ENCODE measurements around the gene PRRT1. TPM values are rescaled to one million over a fixed set of nuclear protein-coding genes. Genes with fewer than 3 reads are reported as not detected.

The PRRT1 gene
- total and polyA plus RNA-seq, 4 donors: 0.08 to 0.24 (median 0.19) TPM; not detected in 1

DNA sequence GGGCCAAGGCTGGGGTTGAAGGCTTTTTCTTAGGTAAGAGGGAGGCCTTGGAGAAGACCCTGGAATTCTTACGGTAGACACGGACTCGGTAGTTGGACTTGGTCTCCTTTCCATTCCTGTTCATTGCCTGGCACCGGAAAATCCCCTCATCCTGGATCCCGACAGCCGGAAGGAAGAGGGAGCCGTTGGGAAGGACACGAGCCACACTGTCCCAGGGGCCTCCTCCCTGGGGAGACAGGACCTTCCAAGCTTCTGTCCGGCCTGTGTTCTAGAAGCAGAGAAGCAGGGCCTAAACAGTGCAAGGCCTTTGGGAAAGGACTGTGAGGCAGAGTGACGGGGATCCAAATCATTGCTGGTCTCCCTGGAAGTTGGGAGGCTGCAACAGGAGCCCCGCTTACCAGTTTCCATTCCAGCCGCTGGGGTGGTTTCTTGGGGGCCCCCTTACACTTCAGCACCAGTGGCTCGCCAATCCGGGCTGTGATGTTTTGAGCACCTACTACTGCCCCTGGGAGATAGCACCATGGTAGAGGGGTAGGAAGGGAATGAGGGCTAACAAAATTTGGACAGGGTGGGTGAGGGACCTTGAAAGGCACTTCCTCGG is 31.8 kb upstream of the PRRT1 start:
- H3K4me1 ChIP-seq (ENCODE audit: control insufficient read depth in 4 of 4, insufficient read depth in 4 of 4, low read length in 3 of 4): peaks cover 0 to 23% (median 15%) of the 10 kb centered on the region in 4 donors
- no peaks in the 10 kb centered on the region for H3K27me3 ChIP-seq (ENCODE audit: control insufficient read depth in 4 of 4, insufficient read depth in 4 of 4, low read length in 3 of 4)
- H3K36me3 ChIP-seq (ENCODE audit: control insufficient read depth in 4 of 4, insufficient read depth in 3 of 4, low read depth in 1 of 4, low read length in 3 of 4): peaks cover 0 to 35% (median 19%) of the 10 kb centered on the region in 4 donors
- H3K9me3 ChIP-seq (ENCODE audit: control insufficient read depth in 4 of 4, low read length in 3 of 4): no peaks in the 10 kb centered on the region
- no peak overlapping the region for H3K4me3 ChIP-seq (ENCODE audit: low read depth in 1 of 3, low read length in 3 of 3)
- TF ChIP-seq RXRA (IDR thresholded peaks at IDR 0.05): no peak
- DNase-seq (ENCODE audit: low spot score): no peak
- H3K9ac ChIP-seq (ENCODE audit: low read depth in 1 of 2, low read length in 2 of 2): no peak overlapping the region
- WGBS: 88% methylated on average over 15 of the region's 15 CpGs
- H3K27ac ChIP-seq (ENCODE audit: low read depth in 1 of 2, low read length in 2 of 2): peak overlapping the region in 1 of 2 donors; percentile 25

DNA sequence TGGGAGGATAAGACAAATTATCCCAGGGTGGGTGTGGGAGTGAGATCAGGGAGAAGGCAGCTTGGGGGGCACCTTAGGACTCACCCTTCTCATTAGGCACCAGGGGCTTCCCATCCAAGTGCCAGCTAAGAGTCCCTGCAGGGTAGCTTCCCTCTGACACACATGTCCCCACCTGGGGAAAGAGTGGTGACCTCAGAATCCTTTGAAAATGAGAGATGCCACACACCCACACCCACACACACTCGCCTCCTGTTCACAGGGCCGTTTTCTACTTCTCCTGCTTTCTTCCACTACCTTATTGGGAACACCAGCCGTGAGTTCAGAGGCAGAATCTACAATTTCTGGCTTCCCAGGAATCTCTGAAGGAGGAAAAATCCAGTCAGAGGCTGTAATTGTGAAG is 31.3 kb upstream of the PRRT1 start:
- no peak for DNase-seq (ENCODE audit: low spot score)
- H3K27ac ChIP-seq (ENCODE audit: low read depth in 1 of 2, low read length in 2 of 2): peak overlapping the region in 1 of 2 donors; percentile 25
- H3K9ac ChIP-seq (ENCODE audit: low read depth in 1 of 2, low read length in 2 of 2): no peak overlapping the region
- peaks cover 0 to 18% (median 15%) of the 10 kb centered on the region in 4 donors for H3K4me1 ChIP-seq (ENCODE audit: control insufficient read depth in 4 of 4, insufficient read depth in 4 of 4, low read length in 3 of 4)
- H3K4me3 ChIP-seq (ENCODE audit: low read depth in 1 of 3, low read length in 3 of 3): no peak overlapping the region
- TF ChIP-seq RAD21 (IDR thresholded peaks at IDR 0.05) (no peak), FOXA2 (IDR thresholded peaks at IDR 0.05) (no peak), NR2F2 (IDR thresholded peaks at IDR 0.05) (no peak), HNF4A (conservative IDR thresholded peaks at IDR 0.05) (no peak), HNF4G (IDR thresholded peaks at IDR 0.05) (no peak), EGR1 (IDR thresholded peaks at IDR 0.05; ENCODE audit: low read depth in 2 of 2) (no peak), YY1 (IDR thresholded peaks at IDR 0.05) (no peak), RXRA (IDR thresholded peaks at IDR 0.05) (no peak)
- TF ChIP-seq, protein P1, sequence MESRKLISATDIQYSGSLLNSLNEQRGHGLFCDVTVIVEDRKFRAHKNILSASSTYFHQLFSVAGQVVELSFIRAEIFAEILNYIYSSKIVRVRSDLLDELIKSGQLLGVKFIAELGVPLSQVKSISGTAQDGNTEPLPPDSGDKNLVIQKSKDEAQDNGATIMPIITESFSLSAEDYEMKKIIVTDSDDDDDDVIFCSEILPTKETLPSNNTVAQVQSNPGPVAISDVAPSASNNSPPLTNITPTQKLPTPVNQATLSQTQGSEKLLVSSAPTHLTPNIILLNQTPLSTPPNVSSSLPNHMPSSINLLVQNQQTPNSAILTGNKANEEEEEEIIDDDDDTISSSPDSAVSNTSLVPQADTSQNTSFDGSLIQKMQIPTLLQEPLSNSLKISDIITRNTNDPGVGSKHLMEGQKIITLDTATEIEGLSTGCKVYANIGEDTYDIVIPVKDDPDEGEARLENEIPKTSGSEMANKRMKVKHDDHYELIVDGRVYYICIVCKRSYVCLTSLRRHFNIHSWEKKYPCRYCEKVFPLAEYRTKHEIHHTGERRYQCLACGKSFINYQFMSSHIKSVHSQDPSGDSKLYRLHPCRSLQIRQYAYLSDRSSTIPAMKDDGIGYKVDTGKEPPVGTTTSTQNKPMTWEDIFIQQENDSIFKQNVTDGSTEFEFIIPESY (IDR thresholded peaks at IDR 0.05): no peak
- TF ChIP-seq, protein P2, sequence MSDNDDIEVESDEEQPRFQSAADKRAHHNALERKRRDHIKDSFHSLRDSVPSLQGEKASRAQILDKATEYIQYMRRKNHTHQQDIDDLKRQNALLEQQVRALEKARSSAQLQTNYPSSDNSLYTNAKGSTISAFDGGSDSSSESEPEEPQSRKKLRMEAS (IDR thresholded peaks at IDR 0.05): no peak
- WGBS: 88% methylated on average over 3 of the region's 3 CpGs
- H3K36me3 ChIP-seq (ENCODE audit: control insufficient read depth in 4 of 4, insufficient read depth in 3 of 4, low read depth in 1 of 4, low read length in 3 of 4): peaks cover 0 to 35% (median 19%) of the 10 kb centered on the region in 4 donors
- H3K9me3 ChIP-seq (ENCODE audit: control insufficient read depth in 4 of 4, low read length in 3 of 4): no peaks in the 10 kb centered on the region
- no peaks in the 10 kb centered on the region for H3K27me3 ChIP-seq (ENCODE audit: control insufficient read depth in 4 of 4, insufficient read depth in 4 of 4, low read length in 3 of 4)

DNA sequence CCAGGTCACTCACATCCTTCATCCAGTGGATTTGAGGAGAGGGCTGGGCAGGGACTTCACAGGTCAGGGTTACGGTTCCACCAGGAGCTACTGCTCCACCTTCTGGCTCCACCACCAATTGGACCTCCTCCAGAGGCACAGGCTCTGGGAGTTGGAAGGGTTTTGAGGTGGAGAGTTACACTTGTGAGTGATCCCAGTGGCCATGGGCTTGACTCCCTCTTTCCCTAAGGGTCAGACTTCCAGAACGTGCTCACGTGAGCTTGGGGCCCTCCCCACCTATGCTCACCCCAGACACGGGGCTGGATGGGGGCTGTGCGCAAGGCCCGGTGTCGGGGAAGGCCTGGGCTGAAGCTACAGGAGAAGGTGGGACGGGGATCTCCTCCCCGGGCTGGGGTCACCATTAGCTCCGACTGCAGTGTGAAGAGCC is 30.8 kb upstream of the PRRT1 start:
- H3K4me1 ChIP-seq (ENCODE audit: control insufficient read depth in 4 of 4, insufficient read depth in 4 of 4, low read length in 3 of 4): peaks cover 0 to 15% (median 14%) of the 10 kb centered on the region in 4 donors
- H3K9ac ChIP-seq (ENCODE audit: low read depth in 1 of 2, low read length in 2 of 2): no peak overlapping the region
- DNase-seq (ENCODE audit: low spot score): peak; percentile 52
- no peaks in the 10 kb centered on the region for H3K9me3 ChIP-seq (ENCODE audit: control insufficient read depth in 4 of 4, low read length in 3 of 4)
- peaks cover 0 to 33% (median 17%) of the 10 kb centered on the region in 4 donors for H3K36me3 ChIP-seq (ENCODE audit: control insufficient read depth in 4 of 4, insufficient read depth in 3 of 4, low read depth in 1 of 4, low read length in 3 of 4)
- H3K27me3 ChIP-seq (ENCODE audit: control insufficient read depth in 4 of 4, insufficient read depth in 4 of 4, low read length in 3 of 4): no peaks in the 10 kb centered on the region
- WGBS: 93% methylated on average over 10 of the region's 10 CpGs
- no peak for TF ChIP-seq EGR1 (IDR thresholded peaks at IDR 0.05; ENCODE audit: low read depth in 2 of 2)
- TF ChIP-seq, protein P3, sequence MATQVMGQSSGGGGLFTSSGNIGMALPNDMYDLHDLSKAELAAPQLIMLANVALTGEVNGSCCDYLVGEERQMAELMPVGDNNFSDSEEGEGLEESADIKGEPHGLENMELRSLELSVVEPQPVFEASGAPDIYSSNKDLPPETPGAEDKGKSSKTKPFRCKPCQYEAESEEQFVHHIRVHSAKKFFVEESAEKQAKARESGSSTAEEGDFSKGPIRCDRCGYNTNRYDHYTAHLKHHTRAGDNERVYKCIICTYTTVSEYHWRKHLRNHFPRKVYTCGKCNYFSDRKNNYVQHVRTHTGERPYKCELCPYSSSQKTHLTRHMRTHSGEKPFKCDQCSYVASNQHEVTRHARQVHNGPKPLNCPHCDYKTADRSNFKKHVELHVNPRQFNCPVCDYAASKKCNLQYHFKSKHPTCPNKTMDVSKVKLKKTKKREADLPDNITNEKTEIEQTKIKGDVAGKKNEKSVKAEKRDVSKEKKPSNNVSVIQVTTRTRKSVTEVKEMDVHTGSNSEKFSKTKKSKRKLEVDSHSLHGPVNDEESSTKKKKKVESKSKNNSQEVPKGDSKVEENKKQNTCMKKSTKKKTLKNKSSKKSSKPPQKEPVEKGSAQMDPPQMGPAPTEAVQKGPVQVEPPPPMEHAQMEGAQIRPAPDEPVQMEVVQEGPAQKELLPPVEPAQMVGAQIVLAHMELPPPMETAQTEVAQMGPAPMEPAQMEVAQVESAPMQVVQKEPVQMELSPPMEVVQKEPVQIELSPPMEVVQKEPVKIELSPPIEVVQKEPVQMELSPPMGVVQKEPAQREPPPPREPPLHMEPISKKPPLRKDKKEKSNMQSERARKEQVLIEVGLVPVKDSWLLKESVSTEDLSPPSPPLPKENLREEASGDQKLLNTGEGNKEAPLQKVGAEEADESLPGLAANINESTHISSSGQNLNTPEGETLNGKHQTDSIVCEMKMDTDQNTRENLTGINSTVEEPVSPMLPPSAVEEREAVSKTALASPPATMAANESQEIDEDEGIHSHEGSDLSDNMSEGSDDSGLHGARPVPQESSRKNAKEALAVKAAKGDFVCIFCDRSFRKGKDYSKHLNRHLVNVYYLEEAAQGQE (IDR thresholded peaks at IDR 0.05): no peak
- TF ChIP-seq JUND (IDR thresholded peaks at IDR 0.05): no peak
- TF ChIP-seq, protein P4, sequence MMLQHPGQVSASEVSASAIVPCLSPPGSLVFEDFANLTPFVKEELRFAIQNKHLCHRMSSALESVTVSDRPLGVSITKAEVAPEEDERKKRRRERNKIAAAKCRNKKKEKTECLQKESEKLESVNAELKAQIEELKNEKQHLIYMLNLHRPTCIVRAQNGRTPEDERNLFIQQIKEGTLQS (IDR thresholded peaks at IDR 0.05): no peak
- TF ChIP-seq HNF4G (IDR thresholded peaks at IDR 0.05): no peak
- TF ChIP-seq, protein P1 (IDR thresholded peaks at IDR 0.05): no peak
- no peak for TF ChIP-seq FOXA2 (IDR thresholded peaks at IDR 0.05)
- H3K4me3 ChIP-seq (ENCODE audit: low read depth in 1 of 3, low read length in 3 of 3): no peak overlapping the region
- no peak overlapping the region for H3K27ac ChIP-seq (ENCODE audit: low read depth in 1 of 2, low read length in 2 of 2)

Data from liver (tissue), 9 donors.